PC-3 (cell line): ENCODE measurements around the gene UMODL1.

ENCODE experiments used
- EZH2 ChIP-seq: fragments of 300-600 bp; sonication (generic); IDR thresholded peaks from one replicate; pipeline ENCODE4 v1.6.1; 2017; ENCODE audit warnings: antibody characterized with exemption, mild to moderate bottlenecking, low read length; ENCODE audit not compliant: unreplicated experiment
- EZH2phosphoT487 ChIP-seq: fragments of 300-600 bp; sonication (generic); IDR thresholded peaks from 2 replicates; pipeline ENCODE4 v1.6.1; 2018; ENCODE audit warnings: mild to moderate bottlenecking, antibody characterized with exemption, low read length, borderline replicate concordance
- TF ChIP-seq, protein P1 (sequence below): fragments of 300-600 bp; sonication (generic); conservative IDR thresholded peaks from 2 replicates; pipeline ENCODE4 v1.5.1; 2017; ENCODE audit warnings: antibody characterized with exemption, low read depth, mild to moderate bottlenecking, low read length

DNA sequence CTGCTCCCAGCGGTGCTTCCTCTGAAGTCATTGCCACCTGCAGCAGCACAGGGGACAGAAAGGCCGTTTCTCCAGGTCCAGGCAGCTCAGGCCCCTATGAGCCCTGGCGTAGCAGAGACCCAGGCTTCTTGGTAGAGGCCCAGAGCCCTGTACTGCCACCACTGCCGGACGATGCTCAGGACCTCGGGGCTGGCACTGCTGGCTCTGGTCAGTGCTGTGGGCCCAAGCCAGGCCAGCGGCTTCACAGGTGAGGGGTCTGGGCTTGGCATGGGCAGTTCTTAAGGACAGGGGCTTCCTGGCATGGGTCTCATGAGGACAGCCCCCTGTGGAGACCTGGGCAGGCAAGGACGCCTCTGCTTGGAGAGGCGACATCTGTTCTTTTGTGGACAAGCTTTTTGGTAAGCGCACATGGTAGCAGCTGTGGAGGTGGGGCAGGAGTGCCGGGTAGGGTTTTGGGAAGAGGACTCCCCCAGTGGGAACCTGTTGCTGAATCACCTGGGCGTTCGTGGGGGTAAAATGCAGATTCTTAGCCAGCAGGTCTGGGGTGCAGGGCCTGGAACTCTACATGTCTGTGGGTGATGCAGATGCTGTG lies at the start of gene UMODL1:
- TF ChIP-seq EZH2 (no peak), EZH2phosphoT487 (no peak)
- TF ChIP-seq, protein P1, sequence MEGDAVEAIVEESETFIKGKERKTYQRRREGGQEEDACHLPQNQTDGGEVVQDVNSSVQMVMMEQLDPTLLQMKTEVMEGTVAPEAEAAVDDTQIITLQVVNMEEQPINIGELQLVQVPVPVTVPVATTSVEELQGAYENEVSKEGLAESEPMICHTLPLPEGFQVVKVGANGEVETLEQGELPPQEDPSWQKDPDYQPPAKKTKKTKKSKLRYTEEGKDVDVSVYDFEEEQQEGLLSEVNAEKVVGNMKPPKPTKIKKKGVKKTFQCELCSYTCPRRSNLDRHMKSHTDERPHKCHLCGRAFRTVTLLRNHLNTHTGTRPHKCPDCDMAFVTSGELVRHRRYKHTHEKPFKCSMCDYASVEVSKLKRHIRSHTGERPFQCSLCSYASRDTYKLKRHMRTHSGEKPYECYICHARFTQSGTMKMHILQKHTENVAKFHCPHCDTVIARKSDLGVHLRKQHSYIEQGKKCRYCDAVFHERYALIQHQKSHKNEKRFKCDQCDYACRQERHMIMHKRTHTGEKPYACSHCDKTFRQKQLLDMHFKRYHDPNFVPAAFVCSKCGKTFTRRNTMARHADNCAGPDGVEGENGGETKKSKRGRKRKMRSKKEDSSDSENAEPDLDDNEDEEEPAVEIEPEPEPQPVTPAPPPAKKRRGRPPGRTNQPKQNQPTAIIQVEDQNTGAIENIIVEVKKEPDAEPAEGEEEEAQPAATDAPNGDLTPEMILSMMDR = no peak
